ENCODE measurements around the gene PAPPA2. TPM values are rescaled to one million over a fixed set of nuclear protein-coding genes. Genes with fewer than 3 reads are reported as not detected.

PAPPA2 gene
- total and polyA plus RNA-seq, 9 of the 15 experiments (the other 6 are each of a cell fraction or from before 2014, with no cell fraction given): 0.01 to 0.15 (median 0.05) TPM; not detected in 2

- TF ChIP-seq REST (IDR thresholded peaks at IDR 0.05; ENCODE audit: borderline replicate concordance): peak; percentile 88
- TF ChIP-seq REST (CRISPR knock-in tag; IDR thresholded peaks at IDR 0.05; ENCODE audit: low read depth): no peak
- no peak for TF ChIP-seq ZNF764 (CRISPR knock-in tag; IDR thresholded peaks at IDR 0.05; ENCODE audit: low read depth)
- TF ChIP-seq PHB (CRISPR knock-in tag; IDR thresholded peaks at IDR 0.05): no peak
- no peak for TF ChIP-seq TRIM28 (IDR thresholded peaks at IDR 0.05)
- TF ChIP-seq ID3 (CRISPR knock-in tag; IDR thresholded peaks at IDR 0.05): no peak
- TF ChIP-seq ID3 (tag; IDR thresholded peaks at IDR 0.05): no peak
- TF ChIP-seq CREM (IDR thresholded peaks at IDR 0.05; ENCODE audit: low read depth): peak; percentile 30; the same call in 1 of the 2 replicates
- TF ChIP-seq ZBTB40 (IDR thresholded peaks at IDR 0.05): no peak
- TF ChIP-seq ZBTB40 (CRISPR knock-in tag; IDR thresholded peaks at IDR 0.05): no peak
These were observed 96.9 kb downstream of the PAPPA2 start (continued) for GRCh38 chr1:176559878-176560277.
